Fibroblast of mammary gland (primary cell): ENCODE results near the gene EFNA4.

Source experiments
- DNase-seq: peaks from one replicate; pipeline ENCODE4 v3.0.0-alpha.2; 2010; ENCODE audit warnings: low read depth
- H3K4me3 ChIP-seq: 2 replicates; pipeline ENCODE4 v1.5.1; 2011; ENCODE audit warnings: low read depth, mild to moderate bottlenecking, low read length, moderate library complexity; ENCODE audit not compliant: control insufficient read depth
- CTCF ChIP-seq: conservative IDR thresholded peaks from 2 replicates; pipeline ENCODE4 v1.5.1; 2011; ENCODE audit warnings: low read depth, low read length, inconsistent platforms; ENCODE audit not compliant: control insufficient read depth, insufficient read depth

Gene EFNA4

GRCh38 chr1:155026154-155026553 lies 37.4 kb upstream of the EFNA4 start:
- DNase-seq: no peak
- TF ChIP-seq CTCF: no peak
- no peak overlapping the region for H3K4me3 ChIP-seq

- peak; percentile 35 for DNase-seq
- no peak overlapping the region for H3K4me3 ChIP-seq
- TF ChIP-seq CTCF: no peak
Observed at GRCh38 chr1:155026588-155026987, 37.0 kb upstream of the EFNA4 start.

GRCh38 chr1:155029513-155030242 lies 33.9 kb upstream of the EFNA4 start:
- H3K4me3 ChIP-seq: no peak overlapping the region
- TF ChIP-seq CTCF: no peak

GRCh38 chr1:155030243-155030795 lies 33.2 kb upstream of the EFNA4 start:
- TF ChIP-seq CTCF: no peak
- H3K4me3 ChIP-seq: no peak overlapping the region
- no peak for DNase-seq

More at GRCh38 chr1:155029513-155030242, 33.9 kb upstream of the EFNA4 start:
- DNase-seq: no peak

GRCh38 chr1:155030899-155031298 lies 32.6 kb upstream of the EFNA4 start:
- H3K4me3 ChIP-seq: no peak overlapping the region
- no peak for DNase-seq
- no peak for TF ChIP-seq CTCF

GRCh38 chr1:155032886-155033285 lies 30.7 kb upstream of the EFNA4 start:
- DNase-seq: no peak
- no peak for TF ChIP-seq CTCF
- H3K4me3 ChIP-seq: no peak overlapping the region

- no peak for TF ChIP-seq CTCF
- no peak within 1 kb of the TSS for H3K4me3 ChIP-seq
- DNase-seq: no peak
Observed at GRCh38 chr1:155033524-155033923, 30.0 kb upstream of the EFNA4 start, which contains the start of the genes DCST1 and DCST2. Gene DCST1, plus strand, starts transcription at chr1:155033824. Its CDS starts 213 bp downstream, at chr1:155034037. Gene DCST2, minus strand, starts transcription at chr1:155033781. Its CDS starts 80 bp downstream, at chr1:155033701.
